Measurements from ENCODE around the gene SYCP2L.
"Not testable (repeated sequence)": the region's sequence is repeated elsewhere in the genome, so short reads cannot be mapped to it uniquely, and the experiment has no call there.

The SYCP2L gene

DNA sequence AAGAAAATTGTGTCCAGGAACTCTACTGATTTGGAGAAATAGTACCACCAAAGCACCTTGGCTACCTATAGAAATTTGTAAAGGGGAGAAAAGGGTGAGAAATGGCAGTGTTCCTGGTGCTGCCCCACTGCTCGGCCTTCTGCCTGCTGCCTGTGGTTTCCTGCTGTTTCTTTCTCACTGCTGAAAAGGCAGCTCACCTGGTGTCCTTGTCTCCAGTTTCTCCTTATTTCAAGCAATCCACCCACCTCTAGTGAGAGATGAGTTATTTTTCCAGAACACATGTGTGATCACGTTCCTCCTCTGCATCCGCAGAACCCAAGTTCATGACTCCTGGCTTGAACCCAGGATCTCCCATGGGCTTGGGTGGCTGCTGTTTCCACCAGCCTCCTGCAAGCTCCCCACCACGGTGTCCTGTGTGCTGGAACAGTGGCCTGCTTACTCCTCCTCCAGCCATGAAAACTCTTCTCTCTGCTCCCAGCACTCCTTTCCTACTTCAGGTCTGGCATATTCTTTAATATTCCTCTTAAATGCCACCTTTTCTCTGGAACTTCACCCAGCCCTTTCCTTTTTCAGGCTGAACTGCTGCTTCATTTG, 108.4 kb downstream of the SYCP2L start:
- TF ChIP-seq, protein P1, sequence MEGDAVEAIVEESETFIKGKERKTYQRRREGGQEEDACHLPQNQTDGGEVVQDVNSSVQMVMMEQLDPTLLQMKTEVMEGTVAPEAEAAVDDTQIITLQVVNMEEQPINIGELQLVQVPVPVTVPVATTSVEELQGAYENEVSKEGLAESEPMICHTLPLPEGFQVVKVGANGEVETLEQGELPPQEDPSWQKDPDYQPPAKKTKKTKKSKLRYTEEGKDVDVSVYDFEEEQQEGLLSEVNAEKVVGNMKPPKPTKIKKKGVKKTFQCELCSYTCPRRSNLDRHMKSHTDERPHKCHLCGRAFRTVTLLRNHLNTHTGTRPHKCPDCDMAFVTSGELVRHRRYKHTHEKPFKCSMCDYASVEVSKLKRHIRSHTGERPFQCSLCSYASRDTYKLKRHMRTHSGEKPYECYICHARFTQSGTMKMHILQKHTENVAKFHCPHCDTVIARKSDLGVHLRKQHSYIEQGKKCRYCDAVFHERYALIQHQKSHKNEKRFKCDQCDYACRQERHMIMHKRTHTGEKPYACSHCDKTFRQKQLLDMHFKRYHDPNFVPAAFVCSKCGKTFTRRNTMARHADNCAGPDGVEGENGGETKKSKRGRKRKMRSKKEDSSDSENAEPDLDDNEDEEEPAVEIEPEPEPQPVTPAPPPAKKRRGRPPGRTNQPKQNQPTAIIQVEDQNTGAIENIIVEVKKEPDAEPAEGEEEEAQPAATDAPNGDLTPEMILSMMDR (conservative IDR thresholded peaks at IDR 0.05) = no peak
- no peak for TF ChIP-seq ZFX (IDR thresholded peaks at IDR 0.05)
- H3K27ac ChIP-seq = no peak overlapping the region

DNA sequence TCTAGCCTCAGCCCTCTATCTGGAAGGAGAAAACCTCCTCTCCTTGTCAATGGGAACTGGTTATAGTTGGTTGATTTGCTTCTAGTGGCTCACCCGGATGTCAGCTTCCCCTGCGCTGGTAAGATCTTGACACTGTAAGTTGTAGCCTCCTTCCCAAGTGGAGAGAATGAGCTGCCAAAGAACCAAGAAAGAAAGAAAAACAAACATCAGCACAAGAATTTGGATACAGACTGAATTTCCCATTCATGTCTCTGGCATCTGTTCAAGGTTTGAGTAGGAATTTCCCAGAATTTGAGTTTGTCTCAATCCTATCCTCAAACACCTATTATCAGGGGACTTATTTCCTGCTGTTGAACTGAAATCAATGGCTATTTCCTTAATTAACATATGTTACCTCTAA, 113.1 kb downstream of the SYCP2L start:
- H3K27ac ChIP-seq = no peak overlapping the region
- no peak for TF ChIP-seq ZFX (IDR thresholded peaks at IDR 0.05)
- TF ChIP-seq, protein P1 (conservative IDR thresholded peaks at IDR 0.05) = no peak

DNA sequence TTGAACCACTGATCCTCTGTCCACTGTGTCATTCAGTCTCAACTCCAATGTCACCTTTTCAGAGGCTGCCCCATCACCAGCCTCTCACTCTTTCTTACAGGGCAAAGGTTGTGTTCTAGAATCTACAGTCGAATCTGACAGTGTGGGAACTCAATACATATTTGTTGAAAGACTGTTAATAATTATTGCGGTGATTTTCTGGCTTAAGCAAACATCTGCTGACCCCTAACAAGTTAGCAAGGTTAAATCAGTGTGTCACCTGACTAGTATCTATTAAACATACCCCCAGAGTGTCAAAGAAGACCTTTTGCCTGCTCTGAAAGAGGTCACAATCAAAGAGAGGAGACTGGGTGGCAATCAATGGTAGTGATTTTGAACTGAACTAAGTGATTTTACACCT, 115.3 kb downstream of the SYCP2L start:
- no peak overlapping the region for H3K27ac ChIP-seq
- TF ChIP-seq, protein P1 (conservative IDR thresholded peaks at IDR 0.05) = no peak
- no peak for TF ChIP-seq ZFX (IDR thresholded peaks at IDR 0.05)

DNA sequence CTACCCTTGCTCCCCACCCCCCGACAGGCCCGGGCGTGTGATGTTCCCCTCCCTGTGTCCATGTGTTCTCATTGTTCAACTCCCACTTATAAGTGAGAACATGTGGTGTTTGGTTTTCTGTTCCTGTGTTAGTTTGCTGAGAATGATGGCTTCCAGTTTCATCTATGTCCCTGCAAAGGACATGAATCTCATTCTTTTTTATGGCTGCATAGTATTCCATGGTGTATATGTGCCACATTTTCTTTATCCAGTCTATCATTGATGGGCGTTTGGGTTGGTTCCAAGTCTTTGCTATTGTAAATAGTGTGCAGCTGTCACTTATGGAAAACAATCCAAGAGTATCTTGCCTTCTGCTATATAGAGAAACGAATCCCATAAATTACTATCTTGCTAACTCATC, 116.4 kb downstream of the SYCP2L start:
- H3K27ac ChIP-seq = not testable (repeated sequence)

DNA sequence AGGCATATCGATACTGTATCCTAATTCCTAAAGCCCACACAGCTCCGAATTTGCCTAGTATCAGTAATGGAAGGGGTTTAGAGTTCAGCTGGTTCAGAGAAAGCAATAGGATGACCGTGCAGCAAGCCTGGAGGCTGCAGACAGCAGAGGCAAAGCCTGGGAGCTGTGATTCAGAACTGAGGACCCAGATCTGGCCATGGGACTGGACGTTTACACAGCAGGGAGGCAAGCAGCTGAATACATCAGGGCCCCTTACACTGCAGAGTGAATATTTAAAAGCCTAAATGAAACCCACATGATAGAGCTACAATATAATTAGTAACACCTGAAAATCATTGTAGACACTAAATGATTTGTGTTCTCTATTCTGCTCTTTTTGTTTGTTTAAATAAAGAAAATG, 119.2 kb downstream of the SYCP2L start:
- no peak overlapping the region for H3K27ac ChIP-seq
- TF ChIP-seq, protein P1 (conservative IDR thresholded peaks at IDR 0.05) = no peak
- TF ChIP-seq ZFX (IDR thresholded peaks at IDR 0.05) = no peak

DNA sequence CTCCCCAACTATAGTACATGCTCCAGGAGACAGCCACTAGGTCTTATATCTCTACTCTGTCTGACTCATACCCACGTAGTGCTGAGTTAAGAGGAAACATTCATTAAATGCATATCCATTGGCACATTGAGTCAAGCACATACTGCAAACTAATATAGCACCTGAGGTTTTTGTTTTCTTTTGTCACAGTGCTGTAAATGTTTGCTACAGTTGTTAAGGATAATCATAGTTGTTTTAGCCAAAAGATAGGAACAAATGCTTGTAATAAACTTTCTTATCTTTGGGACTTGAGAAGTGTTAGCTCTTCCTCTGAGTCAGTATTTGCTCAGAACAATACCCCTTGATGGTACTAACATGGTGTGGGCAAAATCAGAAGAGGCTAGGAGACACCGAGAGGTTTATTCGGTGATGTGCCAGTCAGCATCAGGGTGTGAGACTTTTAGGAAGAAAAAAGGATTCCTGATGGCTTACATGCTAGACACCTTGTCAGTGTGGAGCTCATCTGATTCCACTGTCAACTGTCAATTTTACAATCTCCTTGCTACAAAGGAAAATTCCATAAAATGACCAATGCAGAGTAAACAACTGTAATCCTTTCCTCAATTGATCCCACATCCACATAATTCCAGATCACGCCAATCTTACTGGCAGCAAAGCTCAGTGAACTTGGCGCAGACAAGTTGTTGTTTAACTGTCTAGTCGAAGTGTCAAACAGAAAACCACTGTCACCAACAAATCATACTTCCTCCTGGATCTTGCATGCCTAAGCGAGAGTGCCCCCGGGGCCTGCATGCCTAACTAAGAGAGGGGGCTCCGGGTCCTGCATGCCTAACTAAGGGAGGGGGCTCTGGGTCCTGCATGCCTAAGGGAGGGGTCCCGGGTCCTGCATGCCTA, 121.1 kb downstream of the SYCP2L start:
- peak overlapping the region; percentile 66 for H3K27ac ChIP-seq
- TF ChIP-seq, protein P1 (conservative IDR thresholded peaks at IDR 0.05) = no peak
- TF ChIP-seq ZFX (IDR thresholded peaks at IDR 0.05) = no peak

DNA sequence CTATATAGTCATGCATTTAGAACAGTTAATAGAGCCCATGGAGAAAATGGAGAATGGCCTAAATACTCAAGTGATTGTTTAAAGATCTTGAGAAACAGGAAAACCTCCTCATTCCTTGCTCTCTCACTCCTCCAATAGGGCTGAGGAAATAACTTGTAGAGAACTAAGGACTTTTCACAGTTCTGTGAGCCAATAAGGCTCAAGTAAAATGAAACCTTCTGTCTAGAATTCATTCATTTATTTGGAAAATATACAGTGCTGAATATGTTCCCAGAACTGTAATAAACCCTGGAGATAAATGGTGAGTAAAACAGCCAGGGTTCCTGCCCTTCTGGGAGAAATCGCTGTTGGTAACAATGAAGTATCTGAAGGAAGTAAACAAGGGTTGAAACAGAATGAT, 122.0 kb downstream of the SYCP2L start:
- TF ChIP-seq, protein P1 (conservative IDR thresholded peaks at IDR 0.05) = no peak
- no peak for TF ChIP-seq ZFX (IDR thresholded peaks at IDR 0.05)
- peak overlapping the region; percentile 66; the same call in 1 of the 2 replicates for H3K27ac ChIP-seq

All from C4-2B (cell line).